Stimulated activated CD4-positive, alpha-beta T cell treated with anti-CD3 and anti-CD28 coated beads, Interleukin-2, amount 100 ng/mL, for 48 hours (primary cell): ENCODE results near the gene ZNF445.

Source experiments
- DNase-seq, 2 donors: peaks; one replicate each; pipeline ENCODE4 v3.0.0-alpha.2; 2020

ZNF445 gene

GRCh38 chr3:44396200-44397171, 81.0 kb downstream of the ZNF445 start:
- DNase-seq = no peak

GRCh38 chr3:44395714-44396113, 81.8 kb downstream of the ZNF445 start:
- DNase-seq = no peak

GRCh38 chr3:44392489-44392888, 85.0 kb downstream of the ZNF445 start:
- no peak for DNase-seq

- DNase-seq = no peak
Observed at GRCh38 chr3:44387404-44387803, 90.1 kb downstream of the ZNF445 start.
